ENCODE measurements around the gene APOL6. TPM values are rescaled to one million over a fixed set of nuclear protein-coding genes. Genes with fewer than 3 reads are reported as not detected.

The APOL6 gene
- total and polyA plus RNA-seq, 2 donors (not counting 3 experiments of a cell fraction or from before 2014, with no cell fraction given): 0.33 to 3.0 TPM

GRCh38 chr22:35677460-35678187 lies 29.4 kb downstream of the APOL6 start:
- Histone ChIP-seq H3K9me1 (replicated peaks; ENCODE audit: control insufficient read depth, extremely low read depth, insufficient read depth, low read length) (no peaks in the 10 kb centered on the region), H4K20me1 (replicated peaks; ENCODE audit: control insufficient read depth, extremely low read depth, insufficient read depth, low read length) (no peaks in the 10 kb centered on the region), H3K79me2 (ENCODE audit: control insufficient read depth, insufficient read depth, low read length) (no peaks in the 10 kb centered on the region), H3K9ac (replicated peaks; ENCODE audit: extremely low read depth, insufficient read depth, low read length) (no peak overlapping the region), H3K4me2 (ENCODE audit: insufficient read depth, low read length) (no peak overlapping the region), H3K9me3 (replicated peaks; ENCODE audit: control insufficient read depth, insufficient read depth, low read length) (no peaks in the 10 kb centered on the region), H3K4me1 (ENCODE audit: control insufficient read depth, extremely low read depth, insufficient read depth, low read length) (no peaks in the 10 kb centered on the region), H3K4me3 (replicated peaks in 1 of 3; ENCODE audit: insufficient read depth in 1 of 3, low read depth in 1 of 3, low read length in 3 of 3) (no peak overlapping the region), H2AFZ (ENCODE audit: low read depth, low read length) (no peak overlapping the region), H3K27me3 (ENCODE audit: control insufficient read depth in 2 of 2, insufficient read depth in 2 of 2, low read length in 2 of 2) (peaks cover 8 to 24% of the 10 kb centered on the region in 2 experiments), H3K27ac (ENCODE audit: insufficient read depth, low read depth, low read length) (no peak overlapping the region), H3K36me3 (ENCODE audit: control insufficient read depth in 2 of 2, extremely low read depth in 1 of 2, insufficient read depth in 2 of 2, low read length in 2 of 2) (no peaks in the 10 kb centered on the region)
- intact Hi-C loops (cut with micrococcal nuclease) (no loop called here), dilution Hi-C loops (cut with MboI; ENCODE audit: extremely low pct_ligation_motif_present, low sequenced_read_pairs) (no loop called here)
- TF ChIP-seq, protein P1, sequence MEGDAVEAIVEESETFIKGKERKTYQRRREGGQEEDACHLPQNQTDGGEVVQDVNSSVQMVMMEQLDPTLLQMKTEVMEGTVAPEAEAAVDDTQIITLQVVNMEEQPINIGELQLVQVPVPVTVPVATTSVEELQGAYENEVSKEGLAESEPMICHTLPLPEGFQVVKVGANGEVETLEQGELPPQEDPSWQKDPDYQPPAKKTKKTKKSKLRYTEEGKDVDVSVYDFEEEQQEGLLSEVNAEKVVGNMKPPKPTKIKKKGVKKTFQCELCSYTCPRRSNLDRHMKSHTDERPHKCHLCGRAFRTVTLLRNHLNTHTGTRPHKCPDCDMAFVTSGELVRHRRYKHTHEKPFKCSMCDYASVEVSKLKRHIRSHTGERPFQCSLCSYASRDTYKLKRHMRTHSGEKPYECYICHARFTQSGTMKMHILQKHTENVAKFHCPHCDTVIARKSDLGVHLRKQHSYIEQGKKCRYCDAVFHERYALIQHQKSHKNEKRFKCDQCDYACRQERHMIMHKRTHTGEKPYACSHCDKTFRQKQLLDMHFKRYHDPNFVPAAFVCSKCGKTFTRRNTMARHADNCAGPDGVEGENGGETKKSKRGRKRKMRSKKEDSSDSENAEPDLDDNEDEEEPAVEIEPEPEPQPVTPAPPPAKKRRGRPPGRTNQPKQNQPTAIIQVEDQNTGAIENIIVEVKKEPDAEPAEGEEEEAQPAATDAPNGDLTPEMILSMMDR (IDR thresholded peaks at IDR 0.05; ENCODE audit: extremely low read depth in 1 of 2, insufficient read depth in 1 of 2, low read depth in 1 of 2, low read length in 2 of 2): no peak
- TF ChIP-seq POLR2AphosphoS5 (IDR thresholded peaks at IDR 0.05; ENCODE audit: insufficient read depth, low read depth, low read length) (no peak), FOS (IDR thresholded peaks at IDR 0.05; ENCODE audit: borderline replicate concordance, insufficient read depth, low read length) (no peak), GATA2 (IDR thresholded peaks at IDR 0.05; ENCODE audit: insufficient read depth, insufficient read length, low read depth, low read length) (no peak), JUN (IDR thresholded peaks at IDR 0.05; ENCODE audit: borderline replicate concordance, insufficient read depth, insufficient read length, low read depth) (no peak), MYC (IDR thresholded peaks at IDR 0.05; ENCODE audit: low read depth, low read length) (no peak), EZH2 (IDR thresholded peaks at IDR 0.05; ENCODE audit: borderline replicate concordance, low read depth, low read length, severe bottlenecking) (no peak), POLR2A (IDR thresholded peaks at IDR 0.05; ENCODE audit: low read depth, low read length) (no peak)
- TF ChIP-seq, protein P2, sequence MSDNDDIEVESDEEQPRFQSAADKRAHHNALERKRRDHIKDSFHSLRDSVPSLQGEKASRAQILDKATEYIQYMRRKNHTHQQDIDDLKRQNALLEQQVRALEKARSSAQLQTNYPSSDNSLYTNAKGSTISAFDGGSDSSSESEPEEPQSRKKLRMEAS (IDR thresholded peaks at IDR 0.05; ENCODE audit: insufficient read depth, insufficient read length): no peak
- ChIA-PET POLR2A (no interaction called here), CTCF (interaction anchor here (0.8 to 1.9 kb wide), 6 partner anchors 9 to 388 kb away, joined by 3 to 5 read pairs (median 3); no protein-coding TSS in a partner anchor)
- BruUV-seq (replicated peaks): no TSS peak
- no peak for FAIRE-seq
- no peak for DNase-seq (ENCODE audit: low read depth, low spot score)
